Stimulated activated CD8-positive, alpha-beta memory T cell treated with anti-CD3 and anti-CD28 coated beads, Interleukin-15, amount 100 ng/mL, for 48 hours (primary cell): ENCODE measurements around the gene PTTG1IP.

ENCODE experiments used
- DNase-seq, 2 donors: peaks; one replicate each; pipeline ENCODE4 v3.0.0-alpha.2; 2020; ENCODE audit warnings: low read depth in 2 of 2

PTTG1IP gene

DNA sequence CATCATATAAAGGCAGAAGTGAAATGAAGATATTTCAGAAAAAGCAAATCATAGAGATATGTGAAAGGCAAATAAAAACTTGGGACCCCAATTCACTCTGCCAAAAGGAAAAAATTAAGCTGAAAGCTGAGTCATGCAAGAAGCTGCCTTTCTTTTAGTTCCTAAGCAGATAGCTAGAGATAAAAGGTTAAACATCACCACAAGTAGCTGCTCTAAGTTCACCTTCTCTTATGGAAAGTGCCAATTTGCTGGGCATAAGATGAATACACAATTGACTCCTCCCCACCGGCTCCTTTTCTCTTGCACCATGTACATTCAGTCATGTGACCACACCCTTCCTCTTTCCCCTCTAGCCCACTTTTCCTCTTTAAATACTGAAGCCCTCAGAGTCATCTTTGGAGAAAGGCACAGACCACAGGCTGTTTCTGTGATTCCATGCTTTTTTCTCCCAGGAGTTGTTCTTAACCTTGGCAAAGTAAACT lies 50.3 kb downstream of the PTTG1IP start:
- no peak for DNase-seq

DNA sequence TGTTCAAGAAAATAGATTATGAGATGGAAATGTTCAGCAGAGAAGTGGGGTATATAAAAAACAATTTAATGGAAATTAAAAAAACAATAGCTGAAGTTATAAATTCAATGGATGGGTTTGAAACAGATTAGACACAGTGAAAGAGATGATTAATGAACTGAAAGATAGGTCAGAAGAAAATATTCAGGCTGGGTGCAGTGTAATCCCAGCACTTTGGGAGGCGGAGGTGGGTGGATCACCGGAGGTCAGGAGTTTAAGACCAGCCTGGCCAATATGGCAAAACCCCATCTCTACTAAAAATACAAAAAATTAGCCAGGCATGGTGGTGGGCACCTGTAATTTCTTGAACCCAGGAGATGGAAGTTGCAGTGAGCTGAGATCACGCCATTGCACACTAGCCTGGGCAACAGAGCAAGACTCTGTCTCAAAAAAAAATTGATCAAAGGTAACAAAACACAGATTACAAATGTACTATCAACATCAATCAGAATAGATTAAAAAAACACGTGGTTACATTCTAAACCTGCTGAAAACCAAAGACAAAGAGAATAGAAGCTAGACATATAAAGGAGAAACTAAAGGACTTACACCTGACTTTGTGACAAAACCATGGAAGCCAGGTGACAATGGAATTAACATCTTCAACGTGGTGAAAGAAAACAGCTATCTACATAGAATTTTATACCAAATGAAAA lies 50.9 kb downstream of the PTTG1IP start:
- no peak for DNase-seq

- DNase-seq: no peak
Measured at GRCh38 chr21:44820851-44821250, 52.6 kb downstream of the PTTG1IP start.

DNA sequence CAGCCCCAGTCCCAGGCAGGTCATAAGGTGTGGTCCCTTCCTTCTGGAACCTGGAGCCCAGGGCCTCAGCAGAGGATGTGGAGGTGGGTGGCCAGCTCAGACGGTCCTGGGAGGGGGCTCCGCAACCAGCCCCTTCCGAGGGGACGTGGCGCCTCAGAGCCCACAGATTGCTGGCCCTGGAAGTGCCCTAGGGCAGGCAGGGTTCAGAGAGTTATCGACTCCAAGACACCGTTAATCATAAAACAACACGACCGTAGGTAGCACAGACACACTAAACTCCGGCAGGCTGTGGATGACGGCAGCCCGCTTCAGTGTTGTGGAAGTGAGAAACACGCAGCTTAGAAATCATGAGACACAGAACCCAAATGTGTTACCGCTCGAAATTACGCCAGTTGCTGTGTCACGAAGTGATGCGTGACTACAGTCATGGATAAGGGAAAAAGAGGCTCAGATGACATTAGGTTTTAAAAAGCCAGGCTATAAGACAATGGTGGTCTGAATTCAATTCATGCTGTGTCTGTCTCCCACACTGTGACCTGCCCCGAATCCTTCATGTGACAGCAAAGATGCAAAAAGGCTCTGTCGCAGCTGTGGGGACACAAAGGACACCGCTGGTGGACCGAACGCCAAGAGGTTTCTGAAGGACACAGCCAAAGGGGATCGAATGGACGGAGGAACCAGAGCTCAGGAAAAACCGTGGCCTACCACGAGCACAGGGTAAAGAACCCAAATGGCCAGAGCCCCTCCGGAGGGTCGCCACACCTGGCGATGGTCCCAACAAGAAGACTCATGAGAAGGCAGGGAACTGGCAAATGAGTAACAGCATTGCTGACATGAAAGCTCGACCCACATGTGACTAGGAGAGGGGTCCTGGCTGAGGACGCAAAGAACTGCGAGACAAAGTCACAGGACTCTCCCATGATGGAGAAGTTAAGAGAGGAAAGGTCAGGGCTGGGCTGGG lies 53.9 kb downstream of the PTTG1IP start:
- DNase-seq: no peak

GRCh38 chr21:44818640-44819011 lies 54.9 kb downstream of the PTTG1IP start:
- no peak for DNase-seq

GRCh38 chr21:44817914-44818639 lies 55.4 kb downstream of the PTTG1IP start, which contains the start of gene SUMO3:
SUMO3 (minus strand) TSS chr21:44818062; CDS start chr21:44817968, 94 bp downstream.
- DNase-seq: peak; percentile 75 to 81

DNA sequence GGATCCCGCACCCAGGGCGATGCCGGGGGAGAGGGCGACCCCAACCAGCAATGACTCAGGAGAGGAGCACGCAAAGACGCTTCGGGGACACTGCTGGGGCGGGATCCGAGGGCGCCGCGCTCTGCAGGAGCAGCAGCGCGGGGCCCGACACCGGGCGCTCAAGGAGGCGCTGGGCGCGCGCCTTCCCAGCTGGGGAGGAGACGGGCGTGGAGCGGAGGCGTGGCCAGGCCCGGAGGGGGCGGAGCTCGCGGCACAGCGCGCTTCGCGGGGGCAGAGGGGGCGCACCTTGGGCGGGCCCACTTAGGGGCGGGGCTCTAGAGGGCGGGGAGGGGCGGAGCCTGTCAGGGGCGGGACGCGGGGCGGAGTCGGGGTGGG lies 56.0 kb downstream of the PTTG1IP start:
- peak; percentile 86 to 87 for DNase-seq

DNA sequence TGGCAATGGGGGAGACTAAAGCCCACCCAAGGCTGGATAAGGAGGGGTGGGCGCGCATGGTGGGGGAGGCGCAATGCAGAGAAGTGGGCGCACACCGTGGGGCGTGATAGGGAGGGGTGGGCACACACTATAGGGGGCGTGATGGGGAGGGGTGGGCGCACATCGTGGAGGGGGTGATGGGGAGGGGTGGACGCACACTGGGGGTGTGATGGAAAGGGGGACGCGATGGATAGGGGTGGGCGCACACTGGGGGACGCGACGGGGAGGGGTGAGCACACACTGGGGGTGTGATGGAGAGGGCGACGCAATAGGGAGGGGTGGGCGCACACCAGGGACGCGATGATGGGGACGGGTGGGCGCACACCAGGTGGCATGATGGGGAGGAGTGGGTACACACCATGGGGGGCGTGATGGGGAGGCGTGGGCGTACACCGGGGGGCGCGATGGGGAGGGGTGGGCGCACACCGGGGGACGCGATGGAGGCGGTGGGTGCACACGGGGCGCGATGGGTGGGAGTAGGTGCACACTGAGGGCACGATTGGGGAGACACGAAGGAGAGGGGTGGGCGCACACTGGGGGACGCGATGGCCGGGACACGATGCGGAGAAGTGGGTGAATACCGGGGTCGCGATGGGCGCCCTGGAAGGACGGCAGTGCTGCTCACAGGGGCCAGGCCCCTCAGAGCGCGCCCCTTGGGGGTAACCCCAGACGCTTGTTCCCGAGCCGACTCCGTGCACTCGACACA lies 56.6 kb downstream of the PTTG1IP start:
- DNase-seq: no peak

DNA sequence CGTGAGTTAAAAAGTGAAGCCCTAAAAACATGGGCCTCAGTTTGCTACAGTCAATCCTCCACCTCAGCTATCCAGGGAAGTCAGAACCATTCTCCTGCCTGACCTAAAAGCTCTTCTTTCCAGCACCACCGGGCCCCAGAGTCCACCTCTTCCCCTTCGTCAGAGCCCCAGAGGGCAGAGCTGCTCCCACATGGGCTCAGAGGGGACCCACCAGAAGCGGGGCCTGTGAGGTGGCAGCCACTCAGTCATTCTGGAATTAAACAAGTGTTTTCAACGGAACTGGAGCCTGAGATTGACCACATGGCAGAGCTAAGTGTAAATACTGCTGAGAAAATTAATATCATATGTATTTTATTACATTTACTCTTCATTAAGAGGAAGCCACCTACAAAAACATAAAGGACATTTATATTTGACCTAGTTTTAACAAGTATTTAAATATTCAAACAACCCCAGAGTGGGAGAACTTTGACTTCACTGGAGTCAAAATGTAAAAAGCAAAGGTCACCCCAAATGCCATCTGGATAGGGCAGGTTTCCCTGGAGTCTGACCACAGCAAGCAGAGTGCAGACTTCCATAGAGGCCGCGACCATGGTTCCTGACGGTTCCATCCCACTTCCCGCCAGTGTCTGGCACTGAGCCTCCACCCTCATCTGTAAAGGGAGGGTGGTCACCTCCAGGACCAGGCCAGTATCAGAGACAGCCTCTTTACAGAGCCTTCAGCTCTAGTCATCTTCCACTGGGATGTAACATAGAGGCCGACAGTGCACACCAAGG lies 57.5 kb downstream of the PTTG1IP start:
- no peak for DNase-seq

GRCh38 chr21:44815225-44815624 lies 58.3 kb downstream of the PTTG1IP start:
- DNase-seq: no peak

GRCh38 chr21:44814498-44815023 lies 58.9 kb downstream of the PTTG1IP start:
- no peak for DNase-seq

DNA sequence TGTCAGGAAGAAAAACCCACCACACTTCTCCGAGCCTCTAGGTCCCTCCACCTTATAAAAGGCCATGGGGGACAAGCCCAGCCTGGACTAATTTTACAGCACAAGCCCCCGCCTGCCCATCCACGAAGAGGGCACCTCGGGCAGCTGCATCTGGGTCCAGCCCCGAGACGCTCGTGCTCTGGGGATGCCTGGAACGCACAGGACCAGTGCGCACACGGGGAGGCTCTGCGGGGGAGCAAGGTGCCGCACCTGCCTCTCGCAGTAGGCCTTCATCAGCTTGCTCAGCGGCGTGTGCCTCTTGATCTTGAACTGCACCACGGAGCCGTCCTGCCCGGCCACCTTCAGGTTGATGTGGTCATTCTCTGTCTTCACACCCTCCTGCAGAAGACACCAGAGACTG lies 59.8 kb downstream of the PTTG1IP start:
- no peak for DNase-seq

GRCh38 chr21:44813149-44813548 lies 60.3 kb downstream of the PTTG1IP start:
- DNase-seq: no peak

DNA sequence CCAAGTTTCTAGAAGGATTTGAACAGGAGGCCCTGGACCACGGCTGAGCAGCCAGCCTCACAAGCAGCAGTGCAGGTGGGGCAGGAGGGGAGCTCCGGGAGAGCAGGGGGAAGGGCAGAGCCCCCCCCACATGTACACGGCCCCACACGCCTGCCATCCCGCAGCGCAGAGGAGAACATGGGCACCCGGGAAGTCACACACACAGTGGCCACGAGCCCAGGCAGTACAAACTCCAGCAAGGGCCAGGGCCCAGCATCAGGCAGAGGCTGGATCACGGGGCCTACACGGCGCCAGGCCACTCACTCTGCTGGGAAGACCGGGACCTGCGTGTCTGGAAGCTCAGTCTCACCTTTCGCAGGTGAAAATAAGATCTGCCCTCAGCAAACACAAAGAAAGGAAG lies 60.9 kb downstream of the PTTG1IP start:
- no peak for DNase-seq

DNA sequence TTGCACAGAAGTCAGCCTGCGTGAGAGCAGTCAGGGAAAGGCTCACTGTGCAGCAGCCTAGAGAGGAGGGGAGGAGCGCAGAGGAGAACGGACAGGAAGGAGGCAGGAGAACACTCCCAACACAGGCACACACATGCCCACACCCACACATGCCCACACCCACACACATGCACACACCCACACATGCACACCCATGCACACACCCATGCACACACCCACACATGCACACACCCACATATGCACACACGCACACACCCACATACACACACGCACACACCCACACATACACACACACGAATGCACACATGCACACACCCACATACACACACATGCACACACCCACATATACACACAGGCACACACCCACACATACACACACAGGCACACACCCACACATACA lies 62.7 kb downstream of the PTTG1IP start:
- no peak for DNase-seq

DNA sequence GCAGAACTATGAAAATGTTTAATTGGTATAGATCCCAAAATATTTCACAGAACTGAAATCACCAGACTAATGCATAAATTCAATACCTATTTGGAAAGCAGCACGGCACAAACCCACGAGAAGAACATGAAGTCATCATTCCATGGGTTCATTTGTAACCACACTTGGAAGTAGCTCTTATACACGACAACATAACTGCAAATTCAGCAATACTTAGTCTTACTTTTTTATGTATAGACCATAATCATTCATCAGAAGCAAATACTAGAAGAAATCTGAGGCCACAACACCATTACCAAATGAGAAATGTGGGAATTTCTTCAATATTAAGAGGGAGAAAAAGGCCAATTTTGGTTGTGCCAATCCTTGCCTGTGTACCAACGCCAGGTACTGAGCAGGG lies 67.6 kb downstream of the PTTG1IP start:
- no peak for DNase-seq

DNA sequence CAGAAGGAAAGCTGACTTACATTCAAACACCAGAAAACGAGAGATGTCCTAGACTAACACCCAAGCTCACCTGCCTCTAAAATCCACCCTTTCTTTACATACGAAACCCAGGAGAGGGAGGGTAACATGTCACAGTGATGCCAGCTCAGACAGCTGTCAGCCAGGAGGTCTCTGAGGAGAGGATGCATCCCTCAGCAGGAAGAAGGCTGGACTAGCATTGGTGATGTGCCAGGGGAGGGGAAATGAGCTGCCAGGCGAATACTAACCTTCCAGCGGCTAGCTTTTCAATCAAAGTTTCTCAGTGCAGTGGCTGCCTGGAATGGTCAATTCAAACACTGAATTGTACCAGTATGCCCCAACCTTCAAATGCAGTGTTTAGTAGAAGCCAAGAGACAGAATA lies 68.3 kb downstream of the PTTG1IP start:
- no peak for DNase-seq

- no peak for DNase-seq
Measured at GRCh38 chr21:44804762-44805161, 68.7 kb downstream of the PTTG1IP start.

- no peak for DNase-seq
Measured at GRCh38 chr21:44803651-44804050, 69.8 kb downstream of the PTTG1IP start.

DNA sequence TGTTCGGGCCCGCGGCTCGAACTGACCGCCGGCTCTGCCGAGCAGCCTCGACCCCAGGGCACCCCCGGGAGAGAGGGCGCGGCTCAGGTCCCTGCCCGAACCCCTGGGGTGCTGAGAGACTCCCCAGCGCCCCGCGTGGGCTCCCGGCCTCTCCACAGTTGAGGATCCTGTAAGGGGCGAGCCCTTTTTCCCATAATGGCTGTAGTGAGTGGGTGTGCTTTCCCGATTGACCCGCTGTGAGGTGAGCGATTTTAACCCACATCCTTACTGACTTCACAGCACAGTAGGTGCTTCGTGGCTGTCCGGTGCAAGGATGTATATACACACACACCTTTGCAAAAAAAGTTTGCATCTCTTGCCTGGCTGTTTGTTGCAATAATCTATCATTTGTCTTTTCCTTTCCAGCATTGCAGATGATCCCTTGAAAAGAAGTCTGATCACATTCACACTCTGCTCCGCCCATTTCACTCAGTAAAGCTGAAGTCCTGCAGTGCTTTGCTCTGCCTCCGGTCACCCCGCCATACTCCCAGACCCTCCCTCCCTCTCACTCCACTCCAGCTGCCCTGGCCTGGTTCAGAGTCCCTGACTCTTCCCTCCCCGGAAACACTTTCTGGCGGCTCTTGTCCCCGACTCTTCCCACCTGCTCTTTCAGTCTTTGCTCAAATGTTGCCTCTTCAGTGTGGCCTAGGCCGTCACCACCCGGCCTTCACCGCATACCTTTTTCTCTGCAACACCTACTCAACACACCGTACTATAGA lies 70.9 kb downstream of the PTTG1IP start:
- DNase-seq: no peak
